Mucosa of descending colon (tissue), 3 donors: Measurements from ENCODE around the gene SEMA6A. TPM values are rescaled to one million over a fixed set of nuclear protein-coding genes. Genes with fewer than 3 reads are reported as not detected.

Source experiments
- ATAC-seq: fragments of 200-7000 bp; cut with Tn5 transposase; one replicate; pipeline ENCODE4 v1.9.1; 2020; ENCODE audit warnings: mild to moderate bottlenecking, moderate library complexity
- DNase-seq, 3 donors: peaks; one replicate each; pipeline ENCODE4 v3.0.0-alpha.2; 2020
- H3K36me3 ChIP-seq: fragments of 200-600 bp; one replicate; pipeline ENCODE4 v1.8.0; 2021; ENCODE audit warnings: low read depth, mild to moderate bottlenecking
- H3K4me1 ChIP-seq: fragments of 200-600 bp; one replicate; pipeline ENCODE4 v1.8.0; 2021; ENCODE audit warnings: low read depth, mild to moderate bottlenecking
- H3K4me3 ChIP-seq: fragments of 200-600 bp; one replicate; pipeline ENCODE4 v1.8.0; 2021; ENCODE audit warnings: mild to moderate bottlenecking
- H3K9me3 ChIP-seq: fragments of 200-600 bp; one replicate; pipeline ENCODE4 v1.8.0; 2021; ENCODE audit warnings: mild to moderate bottlenecking
- CTCF ChIP-seq: fragments of 200-600 bp; IDR thresholded peaks from one replicate; pipeline ENCODE4 v1.8.0; 2022; ENCODE audit warnings: antibody characterized with exemption, mild to moderate bottlenecking
- intact Hi-C, 2 donors: fragments of 100-400 bp; cut with DNase I in 1 of 2; cut with micrococcal nuclease in 1 of 2; formaldehyde crosslinking; loops; one replicate each; pipeline versions ENCODE4 v1.11.0 to v1.11.1; 2022; cut with DNase I, micrococcal nuclease
- total RNA-seq, 3 donors: library from RNA; stranded (reverse); fragmentation: NEBNext Ultra II Directional in 2 of 3; extraction: Animal tissue kit (Norgen Biotek cat#: 25700) in 2 of 3; gene quantifications; one replicate each; pipeline versions ENCODE4 v1.2.1 to v1.2.4, GENCODE V29; 2021 to 2023
- donor health status: DM: no; HTN: no; CAD: no; lungs with moderate emphysema.
- donor health status: DM: no; HTN: no; CAD: no.
- donor health status: DM: no; HTN: yes; CAD: no.

SEMA6A gene
- total RNA-seq, 3 donors from 2014 or later: 90.0 to 137 (median 106) TPM

- no peak for TF ChIP-seq CTCF
Observed at GRCh38 chr5:116457062-116457461, 117.6 kb downstream of the SEMA6A start.

GRCh38 chr5:116456036-116456435, 118.6 kb downstream of the SEMA6A start:
- Histone ChIP-seq H3K4me3 (no peak overlapping the region), H3K36me3 (no peaks in the 10 kb centered on the region), H3K9me3 (no peaks in the 10 kb centered on the region), H3K4me1 (no peaks in the 10 kb centered on the region)
- ATAC-seq (no peak), DNase-seq (no peak)
- intact Hi-C loops: no loop called here
- no peak for TF ChIP-seq CTCF

More at GRCh38 chr5:116457062-116457461, 117.6 kb downstream of the SEMA6A start:
- DNase-seq: no peak
- Histone ChIP-seq H3K4me3 (no peak overlapping the region), H3K4me1 (no peaks in the 10 kb centered on the region), H3K36me3 (no peaks in the 10 kb centered on the region), H3K9me3 (no peaks in the 10 kb centered on the region)
- ATAC-seq: no peak
- intact Hi-C loops: no loop called here

GRCh38 chr5:116455061-116455460, 119.6 kb downstream of the SEMA6A start:
- ATAC-seq (no peak), DNase-seq (no peak)
- Histone ChIP-seq H3K9me3 (no peaks in the 10 kb centered on the region), H3K4me1 (no peaks in the 10 kb centered on the region), H3K36me3 (no peaks in the 10 kb centered on the region), H3K4me3 (no peak overlapping the region)
- no peak for TF ChIP-seq CTCF
- intact Hi-C loops: no loop called here

GRCh38 chr5:116454417-116454927, 120.2 kb downstream of the SEMA6A start:
- TF ChIP-seq CTCF: no peak
- Histone ChIP-seq H3K36me3 (no peaks in the 10 kb centered on the region), H3K4me3 (no peak overlapping the region), H3K9me3 (no peaks in the 10 kb centered on the region), H3K4me1 (no peaks in the 10 kb centered on the region)
- DNase-seq (no peak), ATAC-seq (peak; percentile 67)
- intact Hi-C loops: no loop called here

- H3K9me3 ChIP-seq: no peaks in the 10 kb centered on the region
- ATAC-seq: no peak
- H3K36me3 ChIP-seq: no peaks in the 10 kb centered on the region
- intact Hi-C loops: no loop called here
- DNase-seq: no peak
- H3K4me1 ChIP-seq: no peaks in the 10 kb centered on the region
- TF ChIP-seq CTCF: no peak
- no peak overlapping the region for H3K4me3 ChIP-seq
Observed at GRCh38 chr5:116453988-116454411, 120.6 kb downstream of the SEMA6A start.
